HG03469 (cell line): Measurements from ENCODE around the gene SPECC1.
"Not testable (repeated sequence)": the region's sequence is repeated elsewhere in the genome, so short reads cannot be mapped to it uniquely, and the experiment has no call there.

Source experiments
- ATAC-seq: cut with Tn5 transposase; IDR thresholded peaks from one replicate; pipeline ENCODE4 v1.9.1; 2021; ENCODE audit warnings: mild to moderate bottlenecking, moderate library complexity, moderate number of reproducible peaks; ENCODE audit not compliant: unreplicated experiment

Gene SPECC1

DNA sequence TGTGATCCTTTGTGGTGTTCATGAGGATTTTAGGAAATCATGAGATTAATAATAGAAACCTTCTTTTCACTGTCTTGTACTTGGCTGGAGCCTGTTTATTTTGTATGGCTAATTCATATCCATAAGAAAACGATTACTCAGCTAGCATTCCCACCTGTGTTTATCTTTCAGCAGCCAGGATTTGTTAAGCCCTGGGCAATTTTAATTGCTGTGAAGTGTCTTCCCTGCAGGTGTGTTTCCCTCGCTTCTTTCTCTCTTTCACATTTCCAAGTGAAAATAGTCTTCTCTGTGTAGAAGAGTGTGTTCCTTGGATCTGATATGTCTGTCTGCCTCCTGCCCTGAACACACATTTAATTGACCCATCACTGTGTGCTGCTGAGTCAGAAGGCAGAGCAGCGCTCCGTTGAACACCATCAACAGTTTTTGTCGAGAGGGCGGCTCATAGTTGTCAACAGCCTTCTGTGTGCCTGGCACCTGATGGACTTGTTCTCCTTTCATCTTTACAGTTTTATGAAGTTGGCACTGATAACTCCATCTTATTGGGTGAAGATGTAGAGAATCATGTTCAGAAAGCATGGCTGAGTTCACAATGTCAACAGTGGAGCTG lies 83.2 kb downstream of the SPECC1 start:
- ATAC-seq, result no peak

DNA sequence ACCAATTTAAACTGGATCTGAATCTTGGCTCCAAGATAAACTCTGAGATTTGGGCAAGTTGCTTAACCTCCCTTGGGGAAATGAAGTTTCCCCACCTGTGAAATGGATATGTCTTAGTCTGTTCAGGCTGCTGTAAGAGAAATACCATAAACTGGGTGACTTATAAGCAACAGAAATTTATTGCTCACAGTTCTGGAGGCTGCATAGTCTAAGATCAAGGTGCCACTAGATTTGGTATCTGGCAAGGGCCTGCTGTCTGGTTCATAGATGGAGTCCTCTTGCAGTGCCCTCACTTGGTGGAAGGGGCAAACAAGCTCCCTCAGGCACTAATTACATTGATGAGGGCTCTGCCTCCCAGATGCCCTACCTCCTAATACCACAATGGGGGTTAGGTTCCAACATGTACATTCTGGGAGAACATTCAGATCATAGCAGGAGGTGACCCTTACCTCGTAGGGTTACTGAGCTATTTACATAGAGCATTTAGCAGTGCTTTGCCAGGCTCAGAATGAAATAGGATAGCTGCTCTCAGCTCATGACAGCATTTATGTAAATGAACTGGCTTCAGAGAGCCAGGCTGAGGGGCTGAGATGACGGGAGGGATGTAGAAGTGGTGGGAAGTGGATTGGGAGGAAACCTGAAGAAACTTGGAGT lies 83.9 kb downstream of the SPECC1 start:
- ATAC-seq, result no peak

- no peak for ATAC-seq
Observed at GRCh38 chr17:20094777-20095176, 85.6 kb downstream of the SPECC1 start.

DNA sequence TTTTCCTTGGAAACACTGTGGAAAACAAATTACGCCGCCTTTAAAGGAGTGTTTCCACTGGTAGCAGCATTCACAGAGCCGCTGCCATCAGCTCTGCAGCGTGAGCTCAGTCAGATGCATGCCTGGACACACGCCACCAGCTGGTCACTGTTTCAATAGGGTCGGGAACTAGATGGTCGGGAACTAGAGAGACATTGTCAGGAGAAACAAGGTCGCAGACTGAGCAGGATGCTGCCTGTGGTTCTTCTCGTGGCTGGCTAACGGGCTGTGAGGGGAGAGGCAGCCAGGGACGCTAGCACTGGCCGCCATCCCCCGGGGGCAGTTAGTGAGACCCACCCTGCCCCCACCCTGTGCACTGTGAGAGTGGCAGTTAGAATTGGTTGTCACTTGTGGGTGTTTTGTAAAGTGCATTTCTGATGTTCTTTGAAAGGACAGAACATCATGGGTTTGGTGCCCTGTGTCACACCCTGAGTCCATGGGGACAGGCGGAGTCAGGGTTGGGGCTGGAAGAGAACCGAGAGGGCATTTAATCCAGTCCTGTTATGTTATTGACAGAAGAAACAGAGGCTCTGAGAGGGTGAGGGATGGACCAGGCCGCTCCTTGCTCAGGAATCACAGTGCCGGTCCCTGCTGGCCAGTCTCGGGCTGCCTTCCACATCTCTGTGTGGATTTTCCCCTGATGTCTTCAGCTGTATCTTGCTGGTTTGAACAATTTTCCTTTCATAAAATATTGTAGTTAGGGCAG lies 86.3 kb downstream of the SPECC1 start:
- no peak for ATAC-seq

- no peak for ATAC-seq
Observed at GRCh38 chr17:20096430-20096829, 87.3 kb downstream of the SPECC1 start.

DNA sequence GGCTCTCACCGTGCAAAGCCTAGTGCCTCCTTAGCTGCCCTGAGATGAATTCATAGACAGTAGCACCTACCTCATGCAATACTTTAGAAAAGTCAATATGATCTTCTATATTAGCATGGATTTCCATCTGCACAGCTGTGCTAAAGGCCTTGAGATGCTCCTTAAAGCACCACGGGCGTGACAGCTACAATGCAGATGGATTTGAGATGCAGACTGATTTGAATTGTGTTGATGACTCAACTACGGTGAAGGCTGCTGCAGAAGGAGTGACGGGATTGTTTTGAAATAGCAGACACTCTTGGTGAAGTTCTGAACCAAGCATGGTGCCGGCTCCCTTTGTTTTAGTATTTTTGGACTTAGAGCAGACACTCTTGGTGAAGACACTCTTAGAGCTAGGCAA lies 88.2 kb downstream of the SPECC1 start:
- no peak for ATAC-seq

- ATAC-seq, result no peak
Observed at GRCh38 chr17:20098314-20098713, 89.2 kb downstream of the SPECC1 start.

DNA sequence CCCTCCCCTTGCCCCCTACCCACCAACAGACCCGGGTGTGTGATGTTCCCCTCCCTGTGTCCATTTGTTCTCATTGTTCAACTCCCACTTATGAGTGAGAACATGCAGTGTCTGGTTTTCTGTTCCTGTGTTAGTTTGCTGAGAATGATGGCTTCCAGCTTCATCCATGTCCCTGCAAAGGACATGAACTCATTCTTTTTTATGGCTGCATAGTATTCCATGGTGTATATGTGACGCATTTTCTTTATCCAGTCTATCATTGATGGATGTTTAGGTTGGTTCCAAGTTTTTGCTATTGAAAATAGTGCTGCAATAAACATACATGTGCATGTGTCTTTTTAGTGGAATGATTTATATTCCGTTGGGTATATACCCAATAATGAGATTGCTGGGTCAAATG lies 91.6 kb downstream of the SPECC1 start:
- not testable (repeated sequence) for ATAC-seq

DNA sequence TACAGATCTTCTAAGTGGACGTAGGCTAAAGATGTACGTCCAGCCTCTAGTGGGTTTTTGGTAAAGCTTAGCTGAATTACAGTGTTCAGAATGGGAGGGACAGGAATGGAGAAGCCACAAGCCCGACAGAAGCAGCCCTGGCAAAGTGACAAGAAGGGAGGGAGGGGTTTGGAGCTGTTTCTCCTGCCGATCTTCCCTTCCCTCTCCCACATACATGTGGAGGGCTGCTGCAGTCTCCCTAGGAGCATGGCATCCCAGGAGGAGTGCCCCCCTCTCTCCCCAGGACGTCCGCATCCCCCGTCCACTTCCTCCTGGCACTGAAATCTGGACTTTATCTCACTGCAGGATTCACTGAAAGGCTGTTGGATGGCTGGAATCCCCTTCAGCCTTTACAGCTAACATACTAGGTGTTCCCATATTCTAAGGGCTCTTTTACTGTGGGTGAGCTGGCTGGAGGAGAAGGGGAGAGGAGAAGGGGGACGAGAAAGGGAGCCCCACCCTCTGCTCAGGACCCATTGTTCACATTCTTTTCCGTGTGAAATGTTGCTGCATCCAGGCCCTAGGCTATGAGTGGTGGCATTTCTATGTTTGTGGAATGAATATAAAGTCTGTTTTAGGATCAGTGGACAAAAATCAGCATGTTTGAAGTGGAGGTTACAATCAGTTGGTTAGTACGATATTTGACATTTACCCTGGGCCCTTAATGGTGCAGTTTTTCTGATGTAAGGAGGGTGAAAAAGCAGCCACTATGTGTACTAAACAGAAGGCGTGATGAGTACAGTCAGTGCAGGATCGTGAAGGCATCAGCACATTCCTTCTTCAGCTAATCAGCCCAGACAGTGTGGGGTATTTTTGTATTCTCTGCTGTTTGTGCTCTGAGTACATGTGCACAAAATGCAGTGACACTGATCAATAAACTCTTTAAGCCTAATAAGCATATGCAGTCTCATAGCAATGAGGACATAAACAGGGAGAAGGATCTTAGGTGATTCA lies 94.6 kb downstream of the SPECC1 start:
- no peak for ATAC-seq

DNA sequence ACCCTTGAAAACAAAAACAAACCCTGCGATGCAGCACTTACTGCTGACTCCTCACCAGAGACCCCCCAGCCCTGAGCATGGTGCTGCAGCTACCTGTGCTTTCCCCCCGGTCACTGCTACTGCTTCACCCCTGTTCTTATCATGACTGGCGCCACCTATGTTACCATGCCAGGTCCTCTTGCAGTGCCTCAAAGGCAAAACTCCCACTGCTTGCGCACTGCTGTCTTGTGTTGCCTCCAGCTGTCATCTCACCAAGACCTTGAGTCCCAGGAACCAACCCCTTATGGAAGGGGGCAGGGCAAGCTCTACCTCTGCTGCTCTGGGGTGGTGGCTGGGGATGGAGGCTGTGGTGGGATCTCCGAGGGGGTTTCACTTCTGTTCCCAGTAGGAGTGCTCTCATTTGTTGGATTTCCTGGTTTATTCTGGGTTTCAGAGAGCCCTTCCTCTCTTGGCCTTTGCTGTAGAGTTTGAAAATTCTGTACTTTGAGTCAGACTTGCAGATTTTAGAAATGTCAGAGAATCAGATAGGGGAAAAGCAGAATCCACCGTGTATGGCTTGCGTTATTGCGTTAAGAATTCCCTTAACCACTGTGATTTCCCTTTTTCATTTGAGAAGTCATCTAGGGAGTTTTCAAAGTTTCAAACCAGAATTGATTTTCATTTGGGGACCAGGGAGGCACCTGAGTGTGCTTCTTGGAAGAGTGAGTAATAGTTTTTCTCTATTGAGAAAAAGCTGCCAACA lies 96.6 kb downstream of the SPECC1 start:
- ATAC-seq, result no peak

- not testable (repeated sequence) for ATAC-seq
Observed at GRCh38 chr17:20106446-20106845, 97.3 kb downstream of the SPECC1 start.

GRCh38 chr17:20109076-20109475 lies 99.9 kb downstream of the SPECC1 start:
- ATAC-seq, result no peak

DNA sequence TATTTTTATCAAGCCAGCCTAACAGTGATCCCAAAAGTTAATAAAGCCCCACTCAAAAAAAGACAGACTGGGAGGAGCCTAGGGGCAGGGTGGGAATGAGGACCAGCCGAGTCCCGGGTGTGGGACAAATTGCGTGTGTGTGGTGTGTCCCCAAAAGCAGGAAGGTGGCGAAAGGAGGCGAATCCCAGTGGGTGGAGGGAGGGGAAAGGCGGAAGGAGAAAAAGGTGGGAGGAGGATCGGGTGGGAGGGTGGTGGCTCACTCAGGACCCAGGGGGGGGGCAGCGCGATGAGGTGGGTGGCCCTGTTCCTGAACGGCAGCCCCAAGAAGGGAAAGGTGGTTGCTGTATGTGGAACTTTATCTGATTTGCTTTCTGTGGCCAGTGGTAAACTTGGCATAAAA lies 102.4 kb downstream of the SPECC1 start:
- no peak for ATAC-seq

DNA sequence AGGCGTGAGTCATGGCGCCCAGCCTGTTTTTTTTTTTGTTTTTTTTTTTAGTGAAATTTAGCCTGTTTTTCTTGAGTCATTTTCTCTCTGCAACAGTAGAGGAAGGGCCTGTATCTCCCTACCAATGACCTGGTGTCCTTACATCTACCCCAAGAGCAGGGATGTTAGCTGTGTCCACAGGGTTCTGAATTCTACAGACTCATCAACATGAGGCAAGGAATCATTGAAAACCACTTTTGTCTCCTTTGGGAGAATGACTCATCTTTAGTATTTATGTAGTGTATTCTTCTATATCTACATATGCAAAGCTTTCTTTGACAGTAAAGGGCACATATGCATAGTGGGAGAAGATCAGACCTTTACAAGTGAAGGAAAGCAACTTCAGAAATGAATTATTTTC lies 105.3 kb downstream of the SPECC1 start:
- no peak for ATAC-seq

DNA sequence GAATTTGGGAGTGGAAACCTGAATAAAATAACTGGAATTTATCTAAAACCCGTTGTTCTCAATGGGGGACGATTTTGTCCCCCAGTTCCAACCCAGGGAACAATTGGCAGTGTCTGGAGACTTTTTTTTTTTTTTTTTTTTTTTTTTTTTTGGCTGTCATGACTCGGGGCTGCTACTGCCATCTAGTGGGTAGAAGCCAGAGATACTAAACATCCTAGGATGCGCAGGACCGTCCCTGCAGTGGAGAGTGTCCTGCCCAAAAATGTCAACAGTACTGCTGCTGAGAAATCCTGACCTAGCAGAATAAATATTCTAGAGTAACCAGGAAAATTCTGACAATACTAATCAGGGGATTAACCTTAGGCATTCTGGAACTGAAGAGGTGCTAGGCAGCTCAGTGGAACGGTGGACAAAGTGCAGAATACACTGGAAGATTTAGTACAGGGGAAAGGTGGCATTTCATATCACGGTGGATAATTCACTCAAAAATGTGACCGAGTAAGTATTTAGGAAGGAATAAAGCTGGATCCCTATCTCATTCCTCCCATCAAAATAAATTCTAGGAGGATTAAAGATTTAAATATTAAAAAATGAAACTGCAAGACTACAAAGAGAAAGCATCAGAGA lies 107.6 kb downstream of the SPECC1 start:
- no peak for ATAC-seq

- ATAC-seq, result no peak
Observed at GRCh38 chr17:20118280-20118679, 109.1 kb downstream of the SPECC1 start.

DNA sequence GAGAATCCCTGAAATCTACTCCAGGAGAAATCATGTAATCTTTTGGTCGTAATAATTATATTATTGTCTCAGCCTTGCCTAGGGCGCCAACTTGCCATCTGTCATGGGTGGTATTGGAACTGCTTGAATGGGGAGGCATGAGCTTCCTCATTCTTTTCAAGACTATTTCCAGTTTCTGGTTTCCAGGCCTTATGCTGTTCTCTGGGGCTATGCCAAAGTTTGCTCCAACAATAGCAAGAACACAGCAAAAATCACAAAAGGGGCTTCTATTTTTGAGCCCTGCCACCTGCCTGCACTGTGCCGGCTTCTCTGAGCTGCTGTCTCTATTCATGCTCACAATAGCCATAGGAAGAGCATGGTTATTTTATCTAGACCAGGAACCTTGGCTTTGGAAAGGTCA lies 111.7 kb downstream of the SPECC1 start:
- no peak for ATAC-seq

DNA sequence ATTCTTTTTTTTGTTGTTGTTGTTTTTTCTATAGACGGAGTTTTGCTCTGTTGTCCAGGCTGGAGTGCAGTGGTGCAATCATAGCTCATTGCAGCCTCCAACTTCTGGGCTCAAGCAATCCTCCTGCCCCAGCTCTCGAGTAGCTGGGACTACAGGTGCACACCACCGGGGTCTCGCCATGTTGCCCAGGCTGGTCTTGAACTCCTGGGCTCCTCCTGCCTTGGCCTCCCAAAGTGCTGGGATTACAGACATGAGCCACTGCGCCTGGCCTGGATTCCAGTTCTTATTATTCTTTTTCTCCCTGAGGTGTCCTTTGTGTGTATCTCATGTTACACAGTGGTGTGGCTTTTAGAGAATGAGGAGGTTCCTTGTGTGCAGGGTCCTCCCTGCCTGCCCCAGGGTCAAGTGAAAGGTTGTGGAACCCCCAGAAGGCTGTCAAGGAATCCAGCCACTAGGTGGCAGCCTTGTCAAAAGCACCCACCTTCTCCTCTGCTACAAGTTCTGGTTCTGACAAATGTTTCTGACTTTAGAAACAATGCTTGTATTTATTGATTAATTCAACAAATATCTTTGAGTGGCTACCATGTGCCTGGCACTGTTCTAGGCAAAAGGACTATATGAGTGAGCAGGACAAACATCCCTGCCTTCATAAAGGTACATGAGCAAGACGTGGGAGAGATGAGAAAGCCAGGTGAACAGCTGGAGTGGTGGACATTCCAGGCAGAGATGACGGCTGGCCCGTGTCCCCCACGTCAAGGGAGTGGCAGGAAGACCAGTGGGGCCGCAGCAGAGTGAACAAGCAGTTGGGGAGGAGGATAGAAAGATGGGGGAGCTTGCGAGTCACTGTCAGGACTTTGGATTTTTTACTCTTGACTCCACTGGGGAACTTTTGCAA lies 112.4 kb downstream of the SPECC1 start:
- ATAC-seq, result no peak
